GM21447 (cell line): Measurements from ENCODE around the gene GLCCI1.

ENCODE experiments used
- ATAC-seq: cut with Tn5 transposase; IDR thresholded peaks from one replicate; pipeline ENCODE4 v1.9.1; 2021; ENCODE audit not compliant: unreplicated experiment

Gene GLCCI1

GRCh38 chr7:7968544-7969305 lies at the start of gene GLCCI1:
Gene GLCCI1 (plus strand): TSS chr7:7968796. CDS start chr7:7969351, 555 bp downstream.
- ATAC-seq: peak; percentile 81

DNA sequence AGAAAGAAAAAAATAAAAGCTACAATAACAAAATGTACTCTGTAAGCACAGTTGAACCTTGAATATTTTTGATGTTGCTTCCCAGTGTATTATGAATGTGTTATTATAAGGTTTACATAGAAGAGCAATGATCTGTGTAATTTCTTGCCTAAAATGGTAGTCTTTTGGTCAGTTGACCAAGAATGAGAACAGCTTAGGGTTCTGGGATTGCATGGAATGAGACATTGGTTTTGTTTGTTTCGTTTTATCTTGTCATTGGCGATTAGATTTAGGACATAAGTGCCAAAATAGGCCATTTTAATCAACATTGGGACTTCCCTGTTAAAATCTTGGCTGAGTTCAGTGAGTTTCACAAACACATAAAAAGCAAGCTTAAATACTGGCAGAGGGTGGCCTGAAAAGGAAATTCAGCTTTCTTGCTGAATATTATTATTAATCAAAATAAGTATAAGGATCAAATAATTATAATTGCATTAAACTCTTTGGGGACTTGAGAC lies 49.1 kb upstream of the GLCCI1 start:
- no peak for ATAC-seq

- no peak for ATAC-seq
Measured at GRCh38 chr7:7920056-7920455, 48.5 kb upstream of the GLCCI1 start.

DNA sequence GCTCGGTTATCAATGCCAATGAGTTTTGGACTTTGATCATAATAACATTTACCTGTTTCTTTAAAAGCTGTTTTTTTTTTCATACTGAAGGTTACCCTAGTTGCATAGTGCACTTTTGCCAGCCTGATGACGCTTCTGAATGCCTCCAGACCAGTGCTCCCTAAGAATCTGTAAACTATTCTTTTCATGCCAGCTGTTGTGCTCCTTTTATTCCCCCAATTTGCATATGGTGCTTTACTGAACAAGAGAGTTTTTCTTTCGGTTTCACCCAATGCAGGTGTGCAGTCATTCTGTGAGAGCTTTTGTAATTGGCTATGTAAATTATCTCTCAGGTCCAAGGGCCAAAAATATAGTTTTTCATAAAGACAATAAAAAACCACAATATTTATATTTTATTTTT lies 48.1 kb upstream of the GLCCI1 start:
- ATAC-seq: peak; percentile 96

- no peak for ATAC-seq
Measured at GRCh38 chr7:7921830-7922229, 46.8 kb upstream of the GLCCI1 start.

GRCh38 chr7:7922684-7923385 lies 45.8 kb upstream of the GLCCI1 start:
- ATAC-seq: no peak

DNA sequence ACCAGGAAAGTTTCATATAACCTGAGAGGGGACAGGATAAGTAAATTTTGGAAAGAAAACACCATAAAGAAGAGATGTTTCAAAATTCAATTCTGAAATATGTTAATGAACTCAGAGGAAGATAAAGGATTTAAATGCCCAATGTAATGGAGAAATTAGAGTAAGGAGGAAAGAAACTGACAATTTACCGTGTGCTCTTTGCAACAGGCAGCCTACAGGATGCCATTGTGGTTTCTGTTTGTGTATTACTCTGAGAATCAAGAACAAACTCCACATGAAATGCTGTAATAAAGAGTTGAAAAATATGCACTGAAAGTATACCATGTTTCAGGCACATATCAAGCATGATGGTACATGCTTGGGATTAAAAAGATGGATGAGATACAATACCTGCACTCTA lies 44.8 kb upstream of the GLCCI1 start:
- ATAC-seq: no peak

- ATAC-seq: no peak
Measured at GRCh38 chr7:7924303-7924702, 44.3 kb upstream of the GLCCI1 start.

GRCh38 chr7:7931626-7932025 lies 37.0 kb upstream of the GLCCI1 start:
- ATAC-seq: no peak

DNA sequence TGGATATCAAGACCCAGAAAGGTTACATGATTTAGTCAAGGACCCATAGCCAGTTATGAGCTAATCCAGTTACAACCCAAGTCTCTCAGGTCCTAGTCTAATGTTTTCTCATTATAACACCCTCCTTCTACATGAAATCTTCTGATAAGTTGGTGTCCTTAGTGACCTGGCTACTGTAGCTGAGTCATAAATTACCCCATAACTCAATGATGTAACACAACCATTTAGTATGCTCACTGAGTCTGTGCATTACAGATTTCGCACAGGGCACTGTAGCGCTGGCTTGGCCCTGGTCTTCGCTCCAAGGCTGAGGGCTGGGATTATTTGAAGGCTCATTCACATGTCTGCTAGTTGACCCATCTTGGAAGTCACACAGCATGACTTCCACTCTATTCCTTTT lies 36.0 kb upstream of the GLCCI1 start:
- no peak for ATAC-seq

DNA sequence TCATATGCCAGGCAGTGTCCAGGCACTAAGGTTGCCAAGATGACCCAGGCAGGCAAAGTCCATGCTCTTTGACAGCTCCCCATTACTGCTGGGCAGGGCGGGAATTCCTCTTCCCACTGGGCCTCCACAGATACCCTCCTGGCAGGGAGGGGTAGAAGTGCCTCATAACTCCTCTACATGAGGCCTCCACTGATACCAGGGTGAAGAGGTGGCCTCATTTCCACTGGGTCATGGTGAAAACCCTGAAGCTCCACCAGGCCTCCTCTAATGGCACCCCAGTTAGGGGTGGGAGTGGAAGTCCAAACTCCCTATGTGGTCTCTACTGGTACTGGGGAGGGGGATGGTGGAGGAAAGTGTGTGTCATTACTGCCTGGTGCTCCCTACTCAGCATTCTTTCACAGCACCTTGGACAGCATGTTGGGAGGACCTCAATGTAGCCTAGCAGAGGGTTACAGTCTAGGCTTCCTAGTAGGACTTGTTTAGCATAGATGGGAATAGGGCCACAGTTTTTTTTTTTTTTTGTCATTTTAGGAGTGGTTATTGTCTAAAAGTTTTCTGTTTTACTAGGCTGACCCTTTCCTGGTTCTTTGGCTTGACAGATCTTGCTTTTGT lies 34.6 kb upstream of the GLCCI1 start:
- no peak for ATAC-seq

GRCh38 chr7:7934945-7935344 lies 33.7 kb upstream of the GLCCI1 start:
- ATAC-seq: no peak

DNA sequence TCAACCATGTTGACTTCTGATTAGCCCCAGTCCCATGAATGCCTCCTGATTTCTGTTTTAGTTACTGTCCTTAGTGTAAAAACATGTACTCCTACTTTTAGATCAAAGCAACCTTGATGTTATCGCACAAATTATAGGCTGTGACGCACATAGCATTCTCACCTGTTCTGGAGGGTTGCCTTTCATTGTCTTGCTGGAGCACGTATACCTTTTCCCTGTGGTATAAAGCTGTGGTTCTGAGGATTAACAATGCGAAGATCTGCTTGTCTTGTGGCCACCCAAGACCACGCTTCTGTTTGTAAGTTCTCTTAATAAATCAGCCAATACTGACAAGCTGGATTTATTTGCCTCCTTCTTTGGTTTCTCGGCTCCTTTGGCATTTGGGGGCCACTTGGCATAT lies 30.1 kb upstream of the GLCCI1 start:
- ATAC-seq: no peak

GRCh38 chr7:7943951-7944350 lies 24.6 kb upstream of the GLCCI1 start:
- ATAC-seq: no peak

DNA sequence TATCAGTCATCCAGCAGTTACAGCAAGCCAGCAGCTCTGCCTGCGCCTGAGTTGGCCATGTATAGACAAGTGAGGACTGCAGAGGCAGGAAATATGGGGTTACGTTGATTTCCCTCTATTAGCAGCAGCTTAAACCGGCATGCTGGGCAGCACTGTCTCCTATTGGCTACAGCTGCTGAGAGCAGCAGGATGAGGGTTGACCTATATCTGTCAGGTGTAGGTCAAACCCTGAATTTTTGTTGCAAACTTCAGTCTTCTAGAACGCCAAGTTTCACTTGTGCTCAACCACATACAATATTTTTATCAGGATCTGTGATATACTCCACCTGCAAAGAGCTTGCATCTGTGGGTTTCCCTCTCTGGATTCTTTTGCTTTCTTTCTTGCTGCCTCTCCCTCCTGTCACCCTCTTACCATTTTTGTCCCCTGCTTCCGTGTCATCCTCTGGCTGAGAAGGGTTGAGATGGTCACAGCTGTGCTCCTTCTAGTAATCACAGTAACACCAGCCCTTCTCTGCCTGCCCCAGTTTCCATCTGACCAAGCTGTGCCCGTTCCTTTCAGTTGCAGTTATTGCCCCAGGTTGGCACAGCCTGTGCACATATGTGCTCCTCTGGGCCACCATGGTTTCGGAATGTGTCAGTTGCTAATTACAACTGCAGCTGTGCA lies 23.8 kb upstream of the GLCCI1 start:
- peak; percentile 88 for ATAC-seq

GRCh38 chr7:7946486-7946885 lies 22.1 kb upstream of the GLCCI1 start:
- ATAC-seq: no peak

- ATAC-seq: no peak
Measured at GRCh38 chr7:7948232-7948631, 20.4 kb upstream of the GLCCI1 start.

DNA sequence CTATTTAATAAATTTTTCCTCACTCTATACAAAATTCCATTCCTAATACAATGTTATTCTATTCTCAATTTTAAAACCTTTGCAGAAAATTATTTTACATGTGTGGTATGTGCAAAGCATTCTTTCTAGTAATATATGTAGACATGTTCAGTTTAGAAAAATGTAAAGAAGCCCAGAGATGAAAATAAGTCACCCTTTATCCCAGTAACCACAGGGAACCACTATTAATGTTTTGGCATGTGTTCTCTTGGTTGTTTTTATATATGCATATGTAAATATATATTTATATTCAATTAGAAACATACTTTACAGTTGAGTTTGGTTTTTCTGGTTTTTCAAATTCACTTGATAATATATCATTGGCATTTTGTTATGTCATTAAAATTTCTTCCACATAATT lies 14.8 kb upstream of the GLCCI1 start:
- no peak for ATAC-seq

DNA sequence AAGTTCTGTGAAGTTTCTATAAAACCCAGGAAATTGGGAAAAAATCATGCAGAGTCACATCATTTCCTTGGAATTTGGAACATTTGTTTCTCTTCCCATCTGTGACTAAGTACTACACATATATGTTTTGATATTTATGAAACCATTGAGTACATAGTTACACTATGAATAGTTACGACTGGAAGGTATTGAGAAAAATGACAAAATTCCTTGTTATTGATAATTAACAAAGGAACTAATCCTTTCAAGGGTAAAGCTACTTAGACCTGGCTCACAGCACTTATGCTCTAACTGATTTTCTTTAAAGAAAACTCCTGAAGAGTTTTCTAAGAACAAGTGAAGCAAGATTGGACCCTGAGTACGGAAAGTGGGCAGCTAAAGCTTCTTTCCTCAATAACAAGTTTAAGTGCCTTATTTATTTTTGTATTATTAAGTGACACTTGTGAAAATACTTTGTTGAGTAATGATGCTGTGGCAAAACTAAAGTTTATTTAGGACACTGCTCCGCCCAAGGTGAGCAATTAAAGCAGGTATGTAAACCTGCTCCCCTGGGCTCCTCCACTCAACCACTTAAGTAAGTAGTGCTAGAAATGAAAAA lies 12.0 kb upstream of the GLCCI1 start:
- ATAC-seq: no peak

DNA sequence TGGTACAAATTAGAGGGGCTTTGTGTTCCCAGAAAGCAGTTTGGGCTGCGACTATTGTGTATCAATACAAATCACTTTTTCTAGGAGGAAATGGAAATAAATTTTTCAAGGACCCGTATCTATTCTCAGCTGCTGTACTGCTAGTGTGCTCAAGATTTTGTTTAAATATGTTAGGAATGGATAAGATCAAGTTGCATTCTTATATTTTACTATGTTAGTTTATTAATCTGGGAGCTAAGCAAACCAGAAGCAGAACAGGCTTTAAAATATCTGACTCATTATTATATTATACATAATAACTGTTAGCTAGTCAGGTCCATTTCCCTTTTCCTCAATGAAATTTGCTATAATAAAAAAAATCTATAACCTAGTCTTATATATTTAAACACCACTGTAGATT lies 11.1 kb upstream of the GLCCI1 start:
- ATAC-seq: no peak
